Kidney tubule cell (primary cell): ENCODE measurements around the gene TRIM38.
"Not testable (repeated sequence)": the region's sequence is repeated elsewhere in the genome, so short reads cannot be mapped to it uniquely, and the experiment has no call there.

Experiments
- DNase-seq: peaks from one replicate; pipeline ENCODE4 v3.0.0-alpha.2; 2018; ENCODE audit warnings: low spot score

TRIM38 gene

GRCh38 chr6:26006086-26006939, 43.7 kb downstream of the TRIM38 start:
- DNase-seq, result no peak

DNA sequence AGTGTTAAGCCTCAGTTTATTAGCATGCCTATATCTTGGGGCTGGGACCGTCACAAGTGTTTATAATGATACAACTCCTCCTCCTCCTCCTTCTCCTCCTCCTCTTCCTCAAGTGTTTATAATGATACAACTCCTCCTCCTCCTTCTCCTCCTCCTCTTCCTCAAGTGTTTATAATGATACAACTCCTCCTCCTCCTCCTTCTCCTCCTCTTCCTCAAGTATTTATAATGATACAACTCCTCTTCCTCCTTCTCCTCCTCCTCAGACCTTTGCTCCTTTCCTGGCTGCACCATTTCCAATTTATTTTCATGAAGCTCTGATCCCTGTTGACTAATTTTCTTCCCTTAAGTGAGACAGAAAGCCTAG, 44.3 kb downstream of the TRIM38 start:
- DNase-seq, result not testable (repeated sequence)

GRCh38 chr6:26008470-26008869, 45.9 kb downstream of the TRIM38 start:
- DNase-seq, result no peak

GRCh38 chr6:26009817-26010216, 47.2 kb downstream of the TRIM38 start:
- DNase-seq, result no peak

- DNase-seq, result no peak
Observed at GRCh38 chr6:26012061-26012460, 49.5 kb downstream of the TRIM38 start.

GRCh38 chr6:26014386-26014785, 51.8 kb downstream of the TRIM38 start:
- not testable (repeated sequence) for DNase-seq

- DNase-seq, result peak; percentile 37
Observed at GRCh38 chr6:26016245-26016962, 53.8 kb downstream of the TRIM38 start.

- DNase-seq, result no peak
Observed at GRCh38 chr6:26016963-26017631, 54.5 kb downstream of the TRIM38 start.

DNA sequence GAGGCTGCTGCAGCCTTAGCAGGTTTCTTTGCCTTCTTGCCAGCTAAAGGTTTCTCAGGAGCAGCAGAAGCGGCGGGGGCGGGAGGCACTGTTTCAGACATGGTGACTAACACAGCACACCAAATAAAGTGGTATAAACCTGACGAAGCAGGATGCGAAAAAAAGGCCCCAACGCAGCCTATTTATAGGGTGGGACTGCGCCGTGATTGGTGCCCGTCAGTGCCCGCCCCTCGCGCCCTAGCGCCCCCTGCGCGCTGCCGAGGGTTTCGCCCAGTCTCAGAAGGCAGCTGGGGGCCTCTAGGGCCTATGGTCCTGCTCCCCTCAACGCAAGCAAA, 55.0 kb downstream of the TRIM38 start:
- peak; percentile 91 for DNase-seq

DNA sequence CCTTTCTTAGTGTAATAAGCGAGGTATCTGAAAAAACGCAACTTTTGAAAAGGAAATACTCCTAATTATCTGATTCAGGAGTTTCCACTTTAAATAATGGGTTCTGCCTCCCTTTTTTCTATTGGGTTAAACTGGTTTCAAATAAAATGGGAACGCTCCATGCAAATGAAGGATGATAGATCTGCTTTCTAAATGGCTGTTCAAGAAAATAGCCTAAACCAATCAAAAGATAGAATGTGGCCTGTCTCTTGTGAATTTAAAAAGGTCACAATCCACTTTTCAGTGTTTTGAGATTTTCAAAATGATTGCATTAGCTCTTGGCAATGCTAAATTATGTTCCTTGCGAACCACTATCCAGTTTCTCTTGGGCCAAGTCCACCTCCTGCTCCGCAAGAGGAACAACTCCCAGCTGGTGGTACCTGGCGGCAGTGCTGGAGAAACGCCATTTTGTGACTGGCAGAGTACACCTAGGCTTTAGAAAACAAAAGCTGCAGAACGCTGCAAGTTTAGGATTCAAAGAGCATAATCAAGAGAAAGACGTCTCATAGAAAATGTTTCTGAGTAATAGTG, 56.7 kb downstream of the TRIM38 start:
- no peak for DNase-seq

DNA sequence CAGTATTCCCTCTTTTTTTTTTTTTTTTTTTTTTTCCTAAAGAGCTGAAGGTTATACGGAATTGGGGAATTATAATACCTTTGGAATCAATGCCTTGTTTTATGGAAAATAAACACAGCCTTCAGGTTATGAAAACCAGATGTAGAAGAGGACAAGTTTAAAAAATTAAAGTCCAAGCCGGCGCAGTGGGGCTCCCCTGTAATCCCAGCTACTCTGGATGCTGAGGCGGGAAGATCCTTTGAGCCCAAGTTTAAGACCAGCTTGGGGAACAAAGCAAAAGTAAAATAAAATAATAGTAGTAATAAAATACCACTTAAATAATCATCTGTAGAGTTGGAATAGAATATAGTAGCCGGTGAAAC, 57.3 kb downstream of the TRIM38 start:
- DNase-seq, result no peak

DNA sequence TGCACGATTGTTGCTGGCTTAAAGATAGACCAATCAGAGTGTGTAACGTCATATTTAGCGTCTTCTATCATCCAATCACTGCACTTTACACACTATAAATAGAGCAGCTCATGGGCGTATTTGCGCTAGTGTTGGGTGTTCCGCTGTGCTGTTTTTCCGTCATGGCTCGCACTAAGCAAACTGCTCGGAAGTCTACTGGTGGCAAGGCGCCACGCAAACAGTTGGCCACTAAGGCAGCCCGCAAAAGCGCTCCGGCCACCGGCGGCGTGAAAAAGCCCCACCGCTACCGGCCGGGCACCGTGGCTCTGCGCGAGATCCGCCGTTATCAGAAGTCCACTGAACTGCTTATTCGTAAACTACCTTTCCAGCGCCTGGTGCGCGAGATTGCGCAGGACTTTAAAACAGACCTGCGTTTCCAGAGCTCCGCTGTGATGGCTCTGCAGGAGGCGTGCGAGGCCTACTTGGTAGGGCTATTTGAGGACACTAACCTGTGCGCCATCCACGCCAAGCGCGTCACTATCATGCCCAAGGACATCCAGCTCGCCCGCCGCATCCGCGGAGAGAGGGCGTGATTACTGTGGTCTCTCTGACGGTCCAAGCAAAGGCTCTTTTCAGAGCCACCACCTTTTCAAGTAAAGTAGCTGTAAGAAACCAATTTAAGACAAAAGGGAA, 57.9 kb downstream of the TRIM38 start:
- DNase-seq, result peak; percentile 95

- peak; percentile 79 for DNase-seq
Observed at GRCh38 chr6:26021001-26021349, 58.4 kb downstream of the TRIM38 start.

GRCh38 chr6:26021350-26022131, 58.9 kb downstream of the TRIM38 start:
- peak; percentile 93 for DNase-seq

DNA sequence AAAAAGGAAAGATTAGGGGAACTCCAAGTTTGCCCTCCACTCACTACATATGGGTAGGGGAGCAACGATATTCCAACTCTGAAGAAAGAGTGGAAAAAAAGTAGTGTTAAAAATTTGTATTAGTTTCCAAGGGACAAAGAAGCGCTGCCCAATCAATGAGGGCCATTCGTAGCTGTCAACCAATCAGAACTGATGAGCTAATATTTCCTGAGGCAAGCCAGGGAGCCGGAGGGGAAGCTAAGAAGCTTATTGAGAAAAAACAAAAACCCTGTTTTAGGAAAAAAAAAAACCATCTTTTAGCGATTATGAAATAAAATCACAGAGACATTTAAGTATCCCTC, 59.5 kb downstream of the TRIM38 start:
- peak; percentile 77 for DNase-seq

DNA sequence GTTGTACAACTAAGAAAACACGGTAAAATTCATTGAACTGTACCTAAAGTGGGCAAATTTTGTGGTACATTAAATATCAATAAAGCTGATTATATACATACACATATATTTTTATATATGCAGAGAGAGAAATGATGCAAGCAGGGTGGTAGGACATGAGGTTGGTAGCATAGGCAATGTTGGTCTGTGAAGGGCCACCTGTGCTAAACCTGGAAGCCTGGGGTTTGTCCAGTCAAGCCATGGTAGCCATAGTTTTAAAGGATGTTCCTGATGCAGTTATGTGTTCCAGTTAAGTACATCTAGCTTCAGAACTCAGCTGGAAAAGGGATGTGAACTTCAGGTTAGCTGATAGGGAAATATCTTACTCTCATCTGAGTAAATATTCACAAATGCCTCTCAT, 60.1 kb downstream of the TRIM38 start:
- no peak for DNase-seq

DNA sequence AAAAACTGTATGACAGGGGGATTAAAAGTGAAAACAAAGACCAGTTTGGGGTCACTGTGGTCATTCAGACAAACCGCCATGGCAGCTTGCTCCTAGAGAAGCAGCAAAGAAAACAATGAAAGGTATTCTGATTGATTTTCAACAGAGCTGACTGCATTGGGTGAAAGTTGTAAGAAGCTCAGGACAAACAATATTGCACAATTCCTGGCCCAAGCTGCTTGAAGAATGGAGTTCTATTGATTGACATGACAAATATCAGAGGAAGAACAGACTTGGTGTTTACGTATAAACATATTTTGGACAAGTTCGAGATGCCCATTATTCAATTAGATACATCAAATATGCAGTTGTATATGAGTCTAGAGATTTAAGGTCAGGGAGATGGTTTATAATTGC, 62.0 kb downstream of the TRIM38 start:
- DNase-seq, result no peak

GRCh38 chr6:26025047-26025893, 62.7 kb downstream of the TRIM38 start:
- peak; percentile 66 for DNase-seq

GRCh38 chr6:26025894-26026832, 63.6 kb downstream of the TRIM38 start:
- DNase-seq, result peak; percentile 96
